ENCODE data around the gene DESI1. TPM values are rescaled to one million over a fixed set of nuclear protein-coding genes. Genes with fewer than 3 reads are reported as not detected.
A peak's percentile ranks its signal among the peaks of the same experiment; 100 is the strongest.

DESI1 gene
- total and polyA plus RNA-seq, 2 of the 13 experiments (the other 11 are each of a cell fraction or from before 2014, with no cell fraction given) = 21.6 to 29.2 TPM

DNA sequence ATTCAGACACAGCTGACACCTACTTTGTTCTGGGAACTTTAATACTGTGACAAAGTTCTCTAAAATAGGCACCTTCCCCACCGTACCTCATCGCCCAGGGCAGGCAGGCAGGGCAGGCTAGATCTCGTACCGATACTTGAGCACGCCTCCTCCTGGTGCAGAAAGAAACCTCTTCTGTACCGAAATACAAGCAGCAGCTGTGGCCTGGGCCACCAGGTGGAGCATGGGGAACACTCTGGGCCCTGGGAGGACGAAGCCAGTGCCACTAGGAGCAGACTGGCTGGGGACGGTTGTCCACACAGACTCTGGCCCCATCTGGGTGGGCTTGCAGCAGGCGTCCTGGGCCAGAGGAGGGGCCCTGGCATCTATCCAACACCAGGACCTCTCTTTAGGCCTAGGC is 44.0 kb downstream of the DESI1 start (continued):
- TF ChIP-seq SOX5 (CRISPR knock-in tag; IDR thresholded peaks at IDR 0.05; ENCODE audit: borderline replicate concordance) (peak; percentile 34; the same call in 1 of the 2 replicates), DPF2 (CRISPR knock-in tag; IDR thresholded peaks at IDR 0.05; ENCODE audit: borderline replicate concordance, low read depth) (no peak), ZNF572 (CRISPR knock-in tag; IDR thresholded peaks at IDR 0.05) (no peak), ZNF292 (CRISPR knock-in tag; IDR thresholded peaks at IDR 0.05; ENCODE audit: borderline replicate concordance, low read depth) (no peak), FOXA3 (CRISPR knock-in tag; IDR thresholded peaks at IDR 0.05) (no peak), DBP (CRISPR knock-in tag; IDR thresholded peaks at IDR 0.05; ENCODE audit: not compliant biosample characterization) (no peak), ZXDC (CRISPR knock-in tag; IDR thresholded peaks at IDR 0.05) (no peak), TRIM24 (CRISPR knock-in tag; IDR thresholded peaks at IDR 0.05) (no peak), RBM39 (IDR thresholded peaks at IDR 0.05; ENCODE audit: low read depth, low read length, poor library complexity, severe bottlenecking) (no peak), SSRP1 (CRISPR knock-in tag; IDR thresholded peaks at IDR 0.05) (no peak), ZBTB33 (CRISPR knock-in tag; IDR thresholded peaks at IDR 0.05) (peak; percentile 72), TOPORS (CRISPR knock-in tag; IDR thresholded peaks at IDR 0.05) (0 out of 2 replicates have a peak, but pooled peaks have one; percentile 24), ZMAT5 (CRISPR knock-in tag; IDR thresholded peaks at IDR 0.05; ENCODE audit: borderline replicate concordance, low read depth) (no peak), AGO2 (optimal IDR thresholded peaks at IDR 0.05; ENCODE audit: low read depth, low read length) (no peak), CEBPB (IDR thresholded peaks at IDR 0.05; ENCODE audit: borderline replicate concordance, low read depth, low read length) (no peak), ATF5 (CRISPR knock-in tag; IDR thresholded peaks at IDR 0.05; ENCODE audit: low read depth) (no peak), SMYD3 (CRISPR knock-in tag; IDR thresholded peaks at IDR 0.05) (no peak), FOXC1 (CRISPR knock-in tag; IDR thresholded peaks at IDR 0.05; ENCODE audit: borderline replicate concordance) (no peak), ZIK1 (CRISPR knock-in tag; IDR thresholded peaks at IDR 0.05; ENCODE audit: borderline replicate concordance, low read depth) (no peak), SP4 (CRISPR knock-in tag; IDR thresholded peaks at IDR 0.05) (peak; percentile 70; the same call in 1 of the 2 replicates)
- TF ChIP-seq, protein P1, sequence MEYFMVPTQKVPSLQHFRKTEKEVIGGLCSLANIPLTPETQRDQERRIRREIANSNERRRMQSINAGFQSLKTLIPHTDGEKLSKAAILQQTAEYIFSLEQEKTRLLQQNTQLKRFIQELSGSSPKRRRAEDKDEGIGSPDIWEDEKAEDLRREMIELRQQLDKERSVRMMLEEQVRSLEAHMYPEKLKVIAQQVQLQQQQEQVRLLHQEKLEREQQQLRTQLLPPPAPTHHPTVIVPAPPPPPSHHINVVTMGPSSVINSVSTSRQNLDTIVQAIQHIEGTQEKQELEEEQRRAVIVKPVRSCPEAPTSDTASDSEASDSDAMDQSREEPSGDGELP (IDR thresholded peaks at IDR 0.05; ENCODE audit: borderline replicate concordance, low read depth) = peak; percentile 34; the same call in 1 of the 2 replicates
- TF ChIP-seq, protein P2, sequence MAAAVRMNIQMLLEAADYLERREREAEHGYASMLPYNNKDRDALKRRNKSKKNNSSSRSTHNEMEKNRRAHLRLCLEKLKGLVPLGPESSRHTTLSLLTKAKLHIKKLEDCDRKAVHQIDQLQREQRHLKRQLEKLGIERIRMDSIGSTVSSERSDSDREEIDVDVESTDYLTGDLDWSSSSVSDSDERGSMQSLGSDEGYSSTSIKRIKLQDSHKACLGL (CRISPR knock-in tag; IDR thresholded peaks at IDR 0.05) = no peak

All from HepG2 (cell line).